ENCODE measurements around the gene CTNND2.
"Not testable (repeated sequence)": the region's sequence is repeated elsewhere in the genome, so short reads cannot be mapped to it uniquely, and the experiment has no call there.

Gene CTNND2

DNA sequence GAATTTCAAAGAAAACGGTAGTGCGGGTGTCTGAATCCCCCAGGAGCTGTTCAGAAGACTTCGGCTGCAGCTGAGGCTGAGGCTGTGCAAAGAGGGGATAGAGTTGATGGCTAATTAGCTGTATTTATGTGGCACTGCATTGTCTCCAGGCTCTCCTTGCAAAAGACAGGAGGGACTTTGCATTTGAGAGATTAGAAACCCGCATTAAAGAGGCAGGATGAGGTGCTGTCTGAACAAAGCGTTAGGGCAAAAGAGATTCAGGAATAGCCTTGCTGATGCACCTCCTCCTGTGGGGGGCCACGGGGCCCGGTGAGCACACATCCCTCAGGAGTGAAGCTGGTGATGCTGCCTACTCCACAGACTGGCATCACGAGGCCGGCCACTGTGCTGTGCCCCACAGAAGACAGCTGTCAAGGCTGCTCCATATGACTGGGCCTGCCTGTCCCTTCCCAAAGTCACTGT lies 799.6 kb downstream of the CTNND2 start:
- no peak for DNase-seq (ENCODE audit: low read depth in 2 of 2)

DNA sequence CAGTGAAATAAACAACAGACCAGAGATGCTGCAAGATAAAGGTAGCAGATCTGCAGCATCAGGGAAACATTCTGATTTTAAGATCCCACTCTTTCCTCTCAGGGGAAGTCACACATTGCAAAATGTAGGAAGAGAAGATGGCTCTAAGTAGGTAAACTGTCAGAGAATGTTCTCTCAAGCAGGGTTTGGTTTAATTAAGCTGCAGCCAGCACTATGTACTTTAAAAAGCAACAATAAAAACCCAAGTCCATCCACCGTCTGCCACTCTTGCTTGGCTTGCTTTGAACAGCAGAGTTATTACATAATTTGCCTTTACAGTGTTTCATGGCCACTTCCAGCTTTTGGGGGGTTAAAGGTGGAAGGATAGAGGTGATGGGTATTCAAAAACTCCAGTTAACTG lies 800.0 kb downstream of the CTNND2 start:
- DNase-seq (ENCODE audit: low read depth in 2 of 2): no peak

DNA sequence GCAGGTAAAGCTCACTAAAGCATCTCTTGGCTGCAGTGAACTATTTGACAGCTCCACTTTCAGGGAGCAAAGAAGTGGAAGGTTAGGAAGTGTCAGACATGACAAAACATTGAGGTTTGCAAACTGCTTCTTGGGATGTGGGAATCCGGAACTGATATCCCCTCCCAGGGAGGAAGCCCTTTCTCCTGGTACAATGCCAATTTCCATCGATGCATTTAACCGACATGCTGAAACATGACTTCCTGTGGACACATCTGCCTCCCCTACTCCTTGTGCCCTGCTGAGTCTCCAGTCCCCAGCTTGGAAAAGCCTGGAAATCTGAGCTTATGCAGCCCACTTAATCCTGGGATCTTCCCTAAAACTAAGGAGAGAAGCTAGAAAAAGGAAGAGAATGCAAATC lies 820.1 kb downstream of the CTNND2 start:
- no peak for DNase-seq (ENCODE audit: low read depth in 2 of 2)

DNA sequence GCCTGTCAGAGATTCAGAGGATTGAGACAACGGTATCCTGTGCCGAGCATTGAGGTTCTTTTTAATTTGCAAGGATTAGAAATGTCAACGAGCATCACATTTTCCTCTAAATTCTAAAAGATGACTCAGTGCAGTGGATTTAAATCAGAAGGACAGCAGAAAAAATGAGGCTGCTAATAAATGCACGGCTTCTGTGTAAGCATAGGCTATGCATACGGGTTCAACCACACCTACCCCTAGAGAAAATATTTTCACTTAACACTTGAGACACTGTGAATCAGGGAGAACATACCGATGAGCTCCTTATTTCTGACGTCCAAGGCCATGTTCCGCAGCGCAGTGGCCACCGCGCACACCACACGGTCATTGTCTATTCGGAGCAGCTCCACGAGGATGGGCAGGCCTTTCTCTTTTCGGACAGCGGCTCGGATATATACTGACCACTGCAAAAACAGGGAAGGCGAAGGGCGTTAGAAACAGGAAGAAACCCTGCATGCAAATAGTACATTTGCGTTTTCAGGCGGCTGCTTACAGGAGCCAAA lies 821.8 kb downstream of the CTNND2 start:
- DNase-seq (ENCODE audit: low read depth in 2 of 2): no peak

DNA sequence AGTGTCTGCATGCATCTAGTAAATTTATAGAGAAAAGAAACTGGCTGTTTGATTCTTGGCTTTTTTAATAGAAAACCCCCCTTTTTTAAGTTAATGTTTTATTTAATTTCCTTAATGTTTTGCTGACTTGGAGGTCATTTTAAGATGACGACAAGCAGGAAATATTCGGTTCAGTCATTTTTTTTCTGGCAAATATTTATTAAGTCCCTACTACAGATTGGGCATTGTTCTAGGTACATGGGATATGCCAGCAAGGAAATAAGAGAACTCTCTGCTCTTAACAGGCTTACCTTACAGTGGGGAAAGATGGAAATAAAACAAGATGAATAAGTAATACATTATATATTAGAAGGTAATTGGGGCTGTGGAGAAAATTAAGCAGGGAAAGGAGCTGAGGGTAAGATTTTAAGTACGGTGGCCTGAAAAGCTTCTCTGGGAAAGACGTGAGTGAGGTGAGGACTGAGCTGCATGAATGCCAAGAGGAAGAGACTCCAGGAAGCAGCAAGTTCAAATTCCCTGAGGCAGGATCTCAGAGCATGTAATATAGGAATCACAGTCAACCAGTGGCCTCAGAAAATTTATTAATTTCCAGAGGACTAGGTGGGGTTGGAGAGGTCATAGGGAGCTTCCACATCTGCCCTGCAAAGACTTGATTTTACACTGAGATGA lies 827.2 kb downstream of the CTNND2 start:
- DNase-seq (ENCODE audit: low read depth in 2 of 2): no peak

DNA sequence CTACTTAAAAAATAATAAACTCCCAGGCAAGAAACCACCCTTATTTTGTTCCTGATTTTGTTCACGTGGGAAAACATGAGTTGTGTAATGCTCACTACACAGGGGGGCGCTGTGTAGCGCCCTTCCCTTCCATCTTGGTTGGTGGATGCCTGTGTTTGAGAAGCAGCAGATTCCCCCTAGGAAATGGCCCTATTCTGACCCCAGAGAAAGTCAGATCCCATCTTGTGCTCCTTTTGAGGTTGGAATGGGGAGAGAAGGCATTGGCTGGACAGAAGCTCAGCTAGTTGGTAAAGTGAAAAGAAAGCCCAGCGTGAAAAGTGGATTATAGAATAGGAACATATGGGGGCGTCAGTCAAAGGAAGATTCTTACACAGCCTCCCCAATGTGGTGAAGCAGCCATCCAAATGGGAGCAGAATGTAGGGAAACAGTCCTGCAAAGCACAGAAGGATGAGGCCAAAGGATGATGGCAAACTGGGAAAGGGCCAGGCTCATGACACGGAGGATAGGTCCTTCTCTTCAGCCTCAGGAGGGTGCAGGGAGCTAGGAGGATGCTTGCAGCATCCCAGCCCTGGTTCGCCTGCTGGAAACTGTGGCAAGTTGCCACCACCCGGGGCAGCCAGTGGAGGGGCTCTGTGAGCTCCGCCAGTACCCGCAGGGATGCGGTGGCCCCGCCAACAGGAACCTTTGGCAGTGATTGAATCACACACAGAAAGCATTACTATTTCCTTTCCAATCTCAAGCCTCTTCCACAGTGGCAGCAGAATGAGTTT lies 829.0 kb downstream of the CTNND2 start:
- DNase-seq (ENCODE audit: low read depth in 2 of 2): no peak

DNA sequence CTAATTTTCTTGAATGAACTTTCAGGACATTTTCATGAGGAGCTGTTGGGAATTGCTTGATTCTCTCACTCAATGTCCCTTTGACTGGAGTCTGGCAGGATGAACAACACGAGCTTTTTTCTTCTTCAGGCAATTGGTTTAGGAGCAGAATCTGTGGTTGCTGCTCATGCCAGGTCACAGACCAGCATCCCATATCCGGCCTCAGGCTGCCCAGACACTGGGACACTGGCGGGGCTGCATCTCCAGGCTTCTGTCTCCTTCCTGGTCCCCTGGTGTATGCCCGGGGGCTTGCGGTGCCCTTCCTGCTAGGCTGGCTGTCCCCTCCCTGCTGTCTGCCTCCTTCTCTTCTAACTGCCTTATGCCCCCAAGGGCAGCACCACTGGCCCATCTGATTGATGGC lies 831.7 kb downstream of the CTNND2 start:
- no peak for DNase-seq (ENCODE audit: low read depth in 2 of 2)

DNA sequence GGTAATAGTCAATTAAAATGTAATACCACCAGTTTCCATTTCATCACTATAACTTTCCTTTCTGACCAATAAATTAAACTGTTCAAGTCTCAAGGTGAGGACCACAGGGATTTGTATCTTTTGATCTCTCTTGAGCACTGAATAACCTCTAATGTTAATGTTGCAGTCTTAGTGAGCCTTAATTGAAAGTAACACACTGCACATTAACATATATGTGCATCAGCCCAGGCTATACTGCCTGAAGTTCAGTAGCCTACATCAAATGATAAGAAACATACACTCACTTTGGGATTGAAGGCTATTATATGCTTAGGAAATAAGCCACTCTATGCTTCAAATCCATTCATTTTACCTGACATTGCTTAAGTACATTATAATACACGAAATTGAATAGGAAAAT lies 832.2 kb downstream of the CTNND2 start:
- no peak for DNase-seq (ENCODE audit: low read depth in 2 of 2)

DNA sequence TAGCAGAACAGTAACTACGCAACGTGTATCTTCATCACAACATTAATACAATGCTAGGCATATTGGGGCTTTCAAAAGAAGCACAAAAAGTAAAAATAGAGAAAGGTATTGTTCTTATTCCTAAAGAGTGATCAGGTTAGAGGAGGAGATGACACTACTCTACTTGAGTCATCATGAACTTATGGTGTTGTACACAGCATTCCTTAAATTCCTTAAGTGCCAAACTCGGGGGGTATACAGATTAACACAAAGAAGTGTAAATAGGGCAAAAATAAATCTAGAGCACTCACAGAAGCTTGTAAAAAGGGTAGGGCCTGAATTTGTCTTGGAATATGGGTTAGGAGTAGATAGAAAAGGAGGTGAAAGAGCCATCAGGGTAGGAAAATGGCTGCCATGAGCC lies 835.2 kb downstream of the CTNND2 start:
- no peak for DNase-seq (ENCODE audit: low read depth in 2 of 2)

DNA sequence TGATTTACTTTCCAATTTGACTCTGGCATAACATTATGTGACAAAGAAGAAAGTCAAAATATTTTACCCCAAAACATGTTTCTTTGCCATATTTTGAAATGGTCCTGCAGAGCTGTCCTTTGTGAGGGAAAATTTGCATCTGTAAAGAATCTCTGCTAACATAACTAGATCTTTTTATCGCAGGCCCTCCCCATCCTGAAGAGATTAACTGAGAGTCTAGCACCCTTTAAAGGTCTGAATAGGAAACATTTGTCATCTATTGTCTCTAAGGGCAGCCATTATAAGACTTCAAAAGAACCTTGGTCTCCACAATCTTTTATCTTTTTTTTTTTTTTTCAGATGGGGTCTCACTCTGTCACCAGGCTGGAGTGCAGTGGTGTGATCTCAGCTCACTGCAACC lies 838.5 kb downstream of the CTNND2 start:
- not testable (repeated sequence) for DNase-seq (ENCODE audit: low read depth in 2 of 2)

DNA sequence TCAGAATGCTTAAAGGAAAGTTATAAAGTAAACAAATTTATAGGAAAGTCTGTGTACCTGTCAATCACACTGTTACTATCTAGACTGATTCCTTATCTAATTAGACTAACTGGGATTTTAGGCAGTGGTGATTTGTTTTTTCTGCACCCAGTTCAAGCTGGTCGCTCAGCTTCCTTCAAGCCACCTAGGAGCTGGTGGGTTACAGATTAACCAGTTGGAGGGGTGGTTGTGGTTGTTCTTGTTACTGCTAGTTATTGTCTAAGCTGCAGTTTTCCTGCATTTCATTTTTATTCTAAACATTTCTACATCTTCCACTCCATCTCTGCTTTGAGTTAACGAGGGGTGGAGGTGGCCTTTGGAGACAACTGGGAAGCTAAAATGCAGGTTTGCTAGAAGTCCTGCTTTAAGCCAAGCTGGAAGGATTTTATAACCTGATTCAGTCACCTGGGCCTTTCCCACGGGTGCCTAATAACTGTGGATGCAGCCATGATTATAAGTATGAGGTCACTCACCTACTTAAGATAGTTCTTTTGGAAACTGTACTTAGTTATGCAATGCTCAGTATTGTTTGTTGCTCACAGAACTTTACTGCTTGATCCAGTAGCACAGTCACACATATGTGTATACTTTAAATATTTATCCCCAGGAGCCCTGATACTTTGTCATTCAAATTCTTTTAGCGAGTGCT lies 839.3 kb downstream of the CTNND2 start:
- DNase-seq (ENCODE audit: low read depth in 2 of 2): no peak

DNA sequence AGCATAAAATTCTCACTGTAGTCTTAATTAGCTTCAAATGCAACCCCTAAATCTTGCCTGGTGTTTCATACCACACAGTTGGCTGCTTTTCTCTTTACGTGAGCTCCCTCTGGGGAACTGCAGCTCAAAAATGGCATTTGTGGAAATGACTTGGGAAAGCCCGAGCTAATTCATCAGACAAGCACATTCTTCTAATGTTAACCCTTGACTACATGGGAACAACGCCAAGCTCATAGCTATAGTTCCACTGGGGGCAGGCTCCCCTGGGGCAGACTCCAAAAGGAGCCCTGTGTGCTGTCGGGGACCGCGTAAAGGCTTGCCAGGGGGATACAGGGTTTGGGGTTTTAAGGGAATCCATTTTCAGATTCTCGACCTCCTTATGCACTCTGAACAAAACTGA lies 841.8 kb downstream of the CTNND2 start:
- DNase-seq (ENCODE audit: low read depth in 2 of 2): no peak

DNA sequence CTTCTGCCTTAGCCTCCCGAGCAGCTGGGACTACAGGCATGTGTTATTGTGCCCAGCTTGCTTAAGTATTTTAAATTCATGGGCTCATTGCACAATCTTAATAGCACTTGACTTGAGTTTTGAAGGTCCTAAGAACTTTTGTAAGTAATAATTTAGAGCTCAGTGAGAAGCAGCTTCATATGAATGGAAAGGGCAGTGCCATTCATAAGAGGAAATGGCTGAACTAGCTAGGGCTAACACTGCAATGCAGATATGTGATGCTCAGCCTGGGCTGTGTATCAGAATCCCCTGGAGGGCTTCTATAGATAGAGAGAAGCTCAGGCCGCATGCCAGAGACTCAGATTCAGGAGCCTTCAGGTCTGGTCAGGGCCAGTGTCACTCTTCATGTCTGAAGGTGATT lies 847.7 kb downstream of the CTNND2 start:
- DNase-seq (ENCODE audit: low read depth in 2 of 2): no peak

DNA sequence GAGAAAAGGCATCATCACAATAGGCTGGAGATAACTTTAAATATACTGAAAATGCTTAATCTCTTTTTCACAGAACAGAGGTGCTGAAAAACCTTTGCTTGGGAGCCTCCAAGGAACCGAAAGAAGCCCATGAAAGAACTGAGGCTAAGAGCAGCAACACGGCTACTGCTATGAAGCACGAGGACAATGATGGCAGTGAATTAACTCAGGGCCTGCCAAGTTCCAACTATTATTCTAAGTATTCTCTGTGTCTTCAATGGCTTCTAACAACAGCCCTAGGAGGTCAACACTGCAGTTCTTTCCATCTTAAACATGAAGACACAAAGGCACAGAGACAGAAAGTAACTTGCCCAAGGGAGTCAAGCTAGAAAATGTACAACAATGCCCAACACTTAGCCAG lies 850.2 kb downstream of the CTNND2 start:
- no peak for DNase-seq (ENCODE audit: low read depth in 2 of 2)

DNA sequence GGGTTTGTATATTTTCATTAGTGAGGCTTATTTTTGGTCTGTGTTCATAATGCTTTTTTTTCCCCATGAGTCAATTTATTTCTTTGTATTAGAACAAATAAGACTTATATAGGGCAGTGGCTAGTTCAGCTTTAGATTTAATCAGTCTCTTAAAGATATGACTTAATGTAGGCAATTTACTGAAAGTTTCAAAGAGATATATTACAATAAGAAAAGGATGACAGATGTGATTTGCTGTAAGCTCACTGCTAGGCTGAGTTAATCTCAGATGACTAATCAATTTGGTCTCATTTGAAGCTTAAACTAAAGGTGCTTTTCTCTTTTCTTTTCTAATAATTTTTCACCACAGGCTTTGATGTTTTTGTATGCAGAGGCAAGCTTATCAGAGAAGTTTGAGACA lies 851.4 kb downstream of the CTNND2 start:
- DNase-seq (ENCODE audit: low read depth in 2 of 2): no peak

DNA sequence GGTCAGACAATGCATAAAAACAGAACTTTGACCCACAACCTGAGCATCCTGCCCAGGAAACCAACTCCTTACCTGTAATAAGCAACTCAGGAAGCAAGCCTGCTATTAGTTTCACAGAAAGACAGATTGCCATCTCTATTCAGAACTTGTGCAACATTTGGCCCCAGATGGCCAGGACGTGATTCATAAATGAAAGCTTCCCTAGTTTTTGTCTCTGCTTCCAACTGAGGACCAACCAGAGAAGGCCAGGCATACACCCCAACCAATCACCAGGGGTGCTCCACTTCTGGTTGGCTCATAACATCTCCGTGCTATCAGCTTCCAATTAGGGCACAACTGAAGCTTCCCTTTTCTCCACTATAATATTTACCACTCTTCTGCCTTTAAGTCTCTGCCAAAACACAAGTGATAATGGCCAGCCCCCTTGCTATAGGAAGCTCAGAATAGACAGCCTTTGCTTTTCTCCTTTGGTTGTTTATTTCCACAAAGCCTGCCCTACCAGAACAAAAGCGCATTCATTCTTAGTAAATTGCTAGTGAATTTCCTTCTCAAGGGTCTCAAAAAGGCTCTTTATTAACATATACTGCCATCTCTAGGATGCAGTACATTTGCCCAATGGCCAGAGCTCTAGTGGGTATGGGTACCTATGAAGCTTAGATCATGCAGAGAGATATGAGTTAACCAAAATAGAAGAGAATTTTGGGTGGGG lies 853.5 kb downstream of the CTNND2 start:
- no peak for DNase-seq (ENCODE audit: low read depth in 2 of 2)

DNA sequence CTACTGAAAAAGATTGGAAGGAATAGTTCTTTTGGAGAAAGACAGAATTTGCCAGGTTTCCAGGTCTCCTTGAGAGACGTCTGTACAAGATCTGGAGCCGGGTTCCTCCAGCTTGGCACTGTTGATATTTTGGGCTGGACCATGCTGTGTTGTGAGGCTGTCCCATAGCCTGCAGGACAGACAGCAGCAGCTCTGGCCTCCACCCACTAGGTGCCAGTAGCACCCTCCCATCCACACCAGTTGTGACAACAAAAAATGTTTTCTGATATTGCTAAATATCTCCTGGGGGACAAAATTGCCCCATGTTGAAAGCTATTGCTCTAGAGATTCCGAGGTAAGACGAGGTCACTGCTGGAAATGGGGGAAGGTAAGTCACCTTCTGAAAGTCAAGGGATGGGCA lies 855.5 kb downstream of the CTNND2 start:
- no peak for DNase-seq (ENCODE audit: low read depth in 2 of 2)

DNA sequence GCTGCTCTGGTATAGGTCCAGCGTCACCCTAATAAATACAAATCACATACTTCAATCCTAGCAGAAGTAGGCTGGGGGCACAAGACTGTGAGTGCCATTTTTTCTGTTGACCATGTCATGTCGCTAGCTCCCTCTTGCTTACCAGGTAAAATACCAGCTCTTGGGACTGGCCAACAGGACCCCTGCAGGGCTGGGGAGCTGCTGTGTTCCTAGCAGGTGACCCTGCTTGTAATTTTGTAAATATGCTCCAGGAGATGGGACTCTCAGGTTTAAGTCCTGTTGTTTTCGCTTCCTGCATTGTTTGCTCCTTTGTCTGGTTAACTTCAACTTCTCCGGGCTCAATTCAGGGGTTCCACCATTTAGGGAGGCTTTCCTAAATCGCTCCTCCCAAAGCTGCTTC lies 856.6 kb downstream of the CTNND2 start:
- DNase-seq (ENCODE audit: low read depth in 2 of 2): no peak

DNA sequence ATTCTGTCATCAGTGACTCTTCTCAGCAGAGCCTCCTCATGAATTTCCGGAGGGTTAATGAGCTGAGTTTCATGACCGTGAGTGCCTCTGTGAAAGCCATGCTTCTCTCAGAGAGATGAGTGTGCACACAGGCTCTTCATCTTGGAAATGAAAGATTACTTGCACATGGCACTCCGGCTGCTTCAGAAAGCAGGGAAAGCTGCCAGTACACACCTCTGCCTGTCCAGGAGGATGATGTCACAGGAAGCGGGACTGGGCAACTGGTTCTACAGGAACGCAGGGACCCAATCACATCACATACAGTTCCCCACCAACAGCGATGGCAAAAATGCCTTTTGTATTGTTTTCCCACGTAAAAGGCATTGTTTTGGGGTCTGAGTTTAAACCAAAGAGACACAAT lies 857.2 kb downstream of the CTNND2 start:
- no peak for DNase-seq (ENCODE audit: low read depth in 2 of 2)

DNA sequence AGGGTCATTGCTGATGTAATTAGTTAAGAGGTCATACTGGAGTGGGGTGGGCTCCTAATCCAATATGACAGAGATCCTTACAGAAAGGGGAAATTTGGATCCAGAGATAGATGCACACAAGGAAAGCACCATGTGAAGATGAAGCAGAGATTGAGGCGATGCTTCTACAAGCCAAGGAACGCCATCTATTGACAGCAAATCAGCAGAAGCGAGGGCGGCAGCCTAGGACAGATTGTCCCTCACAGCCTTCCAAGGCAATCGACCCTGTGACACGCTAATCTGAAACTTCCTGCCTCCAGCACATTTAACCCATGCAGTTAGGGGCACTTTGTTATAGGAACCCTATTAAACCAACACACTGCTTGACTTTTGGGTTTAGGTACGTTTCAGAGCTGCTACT lies 858.1 kb downstream of the CTNND2 start:
- no peak for DNase-seq (ENCODE audit: low read depth in 2 of 2)

DNA sequence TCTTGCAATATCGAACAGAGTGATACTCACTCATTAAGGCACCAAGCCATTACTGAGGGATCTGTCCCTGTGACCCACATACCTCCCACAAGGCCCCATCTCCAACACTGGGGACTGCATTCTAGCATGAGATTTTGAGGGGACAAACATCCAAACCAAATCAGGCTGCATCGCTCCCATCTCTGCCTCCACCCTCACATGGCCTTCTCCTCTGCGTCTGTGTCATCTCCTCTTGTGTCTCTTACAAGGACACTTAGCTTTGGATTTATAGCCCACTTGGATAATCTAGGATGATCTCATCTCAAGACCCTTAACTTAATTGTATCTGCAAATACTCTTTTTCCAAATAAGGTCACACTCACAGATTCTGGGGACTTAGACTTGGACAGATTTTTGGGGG lies 858.8 kb downstream of the CTNND2 start:
- DNase-seq (ENCODE audit: low read depth in 2 of 2): no peak

DNA sequence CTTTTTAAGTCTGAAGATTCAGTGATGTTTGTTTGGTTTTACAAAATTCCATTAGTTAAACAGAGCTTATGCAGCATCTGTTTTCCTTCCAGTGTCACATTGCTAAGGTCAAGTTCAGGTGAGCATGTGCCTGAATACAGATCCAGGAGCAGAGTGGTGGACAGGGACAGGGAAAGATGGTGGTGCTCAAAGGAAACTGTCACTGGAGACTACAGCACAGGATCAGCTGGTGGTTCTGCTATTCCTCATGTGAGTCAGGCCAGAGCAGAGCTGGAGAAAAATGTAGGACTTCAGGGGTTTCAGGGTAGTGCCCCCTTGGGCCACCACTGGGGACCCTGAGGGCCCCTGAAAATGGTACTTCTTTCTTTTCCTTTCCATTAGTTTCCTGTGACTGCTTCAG lies 859.7 kb downstream of the CTNND2 start:
- no peak for DNase-seq (ENCODE audit: low read depth in 2 of 2)
